Measurements from ENCODE around the gene USH2A. TPM values are rescaled to one million over a fixed set of nuclear protein-coding genes. Genes with fewer than 3 reads are reported as not detected.

USH2A gene
- total RNA-seq, 4 donors from 2014 or later, result under 0.01 TPM; not detected in 3

DNA sequence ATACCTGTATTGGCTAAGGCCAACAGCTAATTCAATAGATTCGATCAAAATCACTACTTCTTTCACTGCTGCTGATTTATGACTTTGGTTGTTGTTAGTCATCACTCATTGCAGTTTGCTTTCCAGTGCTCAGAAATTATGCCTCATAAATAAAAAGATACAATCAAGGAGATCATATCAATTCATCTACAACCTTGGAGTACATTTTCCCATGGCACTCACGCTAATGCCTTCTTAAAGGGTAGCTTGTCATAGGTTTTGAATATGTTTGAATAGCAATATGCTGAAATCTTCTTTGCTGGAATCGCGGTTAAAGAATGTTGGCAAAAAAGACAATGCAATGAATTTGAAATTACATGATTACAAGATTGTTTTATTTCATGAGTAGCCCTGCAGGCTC is 766.2 kb downstream of the USH2A start:
- Histone ChIP-seq H3K4me1 (no peaks in the 10 kb centered on the region), H3K27me3 (no peaks in the 10 kb centered on the region), H3K27ac (no peak overlapping the region), H3K9me3 (no peaks in the 10 kb centered on the region), H3K4me3 (no peak overlapping the region), H3K36me3 (no peaks in the 10 kb centered on the region)
- intact Hi-C loops (cut with DNase I; ENCODE audit: low total_unique reads), result no loop called here
- WGBS, 2 donors (ENCODE audit: low coverage in 1 of 2), result 86 to 89% methylated on average over 4 of the region's 4 CpGs
- no peak for DNase-seq
- TF ChIP-seq, protein P1, sequence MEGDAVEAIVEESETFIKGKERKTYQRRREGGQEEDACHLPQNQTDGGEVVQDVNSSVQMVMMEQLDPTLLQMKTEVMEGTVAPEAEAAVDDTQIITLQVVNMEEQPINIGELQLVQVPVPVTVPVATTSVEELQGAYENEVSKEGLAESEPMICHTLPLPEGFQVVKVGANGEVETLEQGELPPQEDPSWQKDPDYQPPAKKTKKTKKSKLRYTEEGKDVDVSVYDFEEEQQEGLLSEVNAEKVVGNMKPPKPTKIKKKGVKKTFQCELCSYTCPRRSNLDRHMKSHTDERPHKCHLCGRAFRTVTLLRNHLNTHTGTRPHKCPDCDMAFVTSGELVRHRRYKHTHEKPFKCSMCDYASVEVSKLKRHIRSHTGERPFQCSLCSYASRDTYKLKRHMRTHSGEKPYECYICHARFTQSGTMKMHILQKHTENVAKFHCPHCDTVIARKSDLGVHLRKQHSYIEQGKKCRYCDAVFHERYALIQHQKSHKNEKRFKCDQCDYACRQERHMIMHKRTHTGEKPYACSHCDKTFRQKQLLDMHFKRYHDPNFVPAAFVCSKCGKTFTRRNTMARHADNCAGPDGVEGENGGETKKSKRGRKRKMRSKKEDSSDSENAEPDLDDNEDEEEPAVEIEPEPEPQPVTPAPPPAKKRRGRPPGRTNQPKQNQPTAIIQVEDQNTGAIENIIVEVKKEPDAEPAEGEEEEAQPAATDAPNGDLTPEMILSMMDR (IDR thresholded peaks at IDR 0.05), result no peak
- TF ChIP-seq EP300 (IDR thresholded peaks at IDR 0.05; ENCODE audit: low read depth), result no peak
- no peak for TF ChIP-seq POLR2A (IDR thresholded peaks at IDR 0.05)
- no peak for TF ChIP-seq POLR2AphosphoS5 (IDR thresholded peaks at IDR 0.05)
- in situ Hi-C loops (cut with MboI; ENCODE audit: low pct_ligation_motif_present in 1 of 4, low pct_unique_long_range_greater_than_20kb in 1 of 4, low sequenced_read_pairs in 3 of 4), result no loop called here

DNA sequence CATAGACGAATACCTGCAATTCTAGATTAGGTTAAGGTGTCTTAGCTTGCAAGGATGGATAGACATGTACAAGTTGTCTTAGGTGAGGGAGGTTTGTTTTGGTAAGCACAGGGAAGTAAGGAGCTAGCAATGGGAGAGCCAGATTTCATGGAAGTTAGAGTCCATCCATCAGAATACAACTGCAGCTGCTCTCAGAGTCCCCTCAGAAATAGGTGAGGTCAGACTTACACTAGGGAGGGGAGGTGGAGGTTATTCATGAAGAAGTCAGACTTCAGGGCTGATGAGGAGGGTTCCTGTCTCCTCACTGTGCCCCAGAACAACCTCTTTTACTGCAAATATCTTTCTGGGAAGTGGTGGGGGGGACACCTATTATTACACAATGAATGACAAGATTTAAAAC is 770.9 kb downstream of the USH2A start:
- no peak overlapping the region for H3K27ac ChIP-seq
- no peak overlapping the region for H3K4me3 ChIP-seq
- TF ChIP-seq, protein P1 (IDR thresholded peaks at IDR 0.05), result no peak
- TF ChIP-seq POLR2A (IDR thresholded peaks at IDR 0.05), result no peak
- TF ChIP-seq EP300 (IDR thresholded peaks at IDR 0.05; ENCODE audit: low read depth), result no peak
- TF ChIP-seq POLR2AphosphoS5 (IDR thresholded peaks at IDR 0.05), result no peak
- intact Hi-C loops (cut with DNase I; ENCODE audit: low total_unique reads), result no loop called here
- no peaks in the 10 kb centered on the region for H3K27me3 ChIP-seq
- WGBS, 2 donors (ENCODE audit: low coverage in 1 of 2), result 60 to 85% methylated on average over 1 of the region's 1 CpG
- no peaks in the 10 kb centered on the region for H3K4me1 ChIP-seq
- DNase-seq, result no peak
- H3K9me3 ChIP-seq, result no peaks in the 10 kb centered on the region
- H3K36me3 ChIP-seq, result no peaks in the 10 kb centered on the region
- in situ Hi-C loops (cut with MboI; ENCODE audit: low pct_ligation_motif_present in 1 of 4, low pct_unique_long_range_greater_than_20kb in 1 of 4, low sequenced_read_pairs in 3 of 4), result no loop called here

- Histone ChIP-seq H3K4me1 (no peaks in the 10 kb centered on the region), H3K27ac (no peak overlapping the region), H3K9me3 (no peaks in the 10 kb centered on the region), H3K27me3 (no peaks in the 10 kb centered on the region), H3K4me3 (no peak overlapping the region), H3K36me3 (no peaks in the 10 kb centered on the region)
- WGBS, 2 donors (ENCODE audit: low coverage in 1 of 2), result 61 to 65% methylated on average over 3 of the region's 3 CpGs
- intact Hi-C loops (cut with DNase I; ENCODE audit: low total_unique reads) (no loop called here), in situ Hi-C loops (cut with MboI; ENCODE audit: low pct_ligation_motif_present in 1 of 4, low pct_unique_long_range_greater_than_20kb in 1 of 4, low sequenced_read_pairs in 3 of 4) (no loop called here)
- DNase-seq, result no peak
- TF ChIP-seq, protein P1 (IDR thresholded peaks at IDR 0.05), result no peak
- TF ChIP-seq POLR2A (IDR thresholded peaks at IDR 0.05) (no peak), EP300 (IDR thresholded peaks at IDR 0.05; ENCODE audit: low read depth) (no peak), POLR2AphosphoS5 (IDR thresholded peaks at IDR 0.05) (no peak)
Observed at GRCh38 chr1:215651867-215652266, 771.4 kb downstream of the USH2A start.

DNA sequence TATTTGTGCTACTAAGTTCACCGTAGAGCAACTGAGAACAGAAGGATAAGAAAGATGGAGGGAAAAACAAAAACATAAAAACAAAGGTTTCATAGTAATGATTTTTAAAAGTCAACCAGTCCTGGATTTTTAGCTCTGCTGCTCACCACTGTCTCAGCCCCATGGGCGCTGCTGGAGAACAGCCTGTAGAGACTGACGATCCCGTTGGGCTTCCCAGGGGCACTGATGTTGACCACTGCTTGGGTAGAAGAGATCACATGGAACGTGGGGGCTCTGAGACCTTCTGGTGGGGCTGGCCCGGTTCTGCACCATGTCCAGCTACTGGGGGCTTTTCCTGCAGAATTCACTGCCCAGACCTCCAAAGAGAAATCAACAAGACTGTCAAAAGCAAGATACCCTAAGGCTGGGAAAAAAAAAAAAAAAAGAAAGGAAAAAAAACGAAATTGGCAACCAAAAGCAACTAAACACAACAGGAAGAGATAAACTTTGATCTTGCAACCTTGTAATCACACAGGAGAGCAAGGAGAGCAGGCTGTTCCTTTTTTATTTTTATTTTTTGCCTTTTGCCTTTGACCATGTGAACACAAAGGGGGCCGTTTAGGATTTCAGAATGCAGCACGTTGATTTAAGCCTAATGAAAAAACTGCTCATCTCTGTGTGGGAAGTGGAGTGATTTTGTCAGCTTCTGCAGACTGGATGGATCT is 772.6 kb downstream of the USH2A start:
- no peak overlapping the region for H3K4me3 ChIP-seq
- WGBS, 2 donors (ENCODE audit: low coverage in 1 of 2), result 52 to 61% methylated on average over 9 of the region's 9 CpGs
- in situ Hi-C loops (cut with MboI; ENCODE audit: low pct_ligation_motif_present in 1 of 4, low pct_unique_long_range_greater_than_20kb in 1 of 4, low sequenced_read_pairs in 3 of 4) (no loop called here), intact Hi-C loops (cut with DNase I; ENCODE audit: low total_unique reads) (no loop called here)
- H3K27me3 ChIP-seq, result no peaks in the 10 kb centered on the region
- TF ChIP-seq POLR2AphosphoS5 (IDR thresholded peaks at IDR 0.05), result no peak
- no peaks in the 10 kb centered on the region for H3K9me3 ChIP-seq
- no peak for DNase-seq
- no peaks in the 10 kb centered on the region for H3K36me3 ChIP-seq
- H3K27ac ChIP-seq, result no peak overlapping the region
- no peaks in the 10 kb centered on the region for H3K4me1 ChIP-seq

GRCh38 chr1:215648957-215649356 is 774.3 kb downstream of the USH2A start:
- 85 to 90% methylated on average over 3 to 4 of the region's 4 CpGs for WGBS, 2 donors (ENCODE audit: low coverage in 1 of 2)
- Histone ChIP-seq H3K4me3 (no peak overlapping the region), H3K4me1 (no peaks in the 10 kb centered on the region), H3K27ac (no peak overlapping the region), H3K36me3 (no peaks in the 10 kb centered on the region), H3K27me3 (no peaks in the 10 kb centered on the region), H3K9me3 (no peaks in the 10 kb centered on the region)
- intact Hi-C loops (cut with DNase I; ENCODE audit: low total_unique reads), result no loop called here
- in situ Hi-C loops (cut with MboI; ENCODE audit: low pct_ligation_motif_present in 1 of 4, low pct_unique_long_range_greater_than_20kb in 1 of 4, low sequenced_read_pairs in 3 of 4), result no loop called here
- DNase-seq, result no peak
- TF ChIP-seq, protein P1 (IDR thresholded peaks at IDR 0.05), result no peak
- TF ChIP-seq EP300 (IDR thresholded peaks at IDR 0.05; ENCODE audit: low read depth) (no peak), POLR2A (IDR thresholded peaks at IDR 0.05) (no peak), POLR2AphosphoS5 (IDR thresholded peaks at IDR 0.05) (no peak)

Measured in transverse colon (tissue), 4 donors.